ENCODE measurements around the gene SAMD3. TPM values are rescaled to one million over a fixed set of nuclear protein-coding genes. Genes with fewer than 3 reads are reported as not detected.
A peak's percentile ranks its signal among the peaks of the same experiment; 100 is the strongest.

The SAMD3 gene
- polyA plus RNA-seq, 1 of the 3 experiments (the other 2 are of a cell fraction): 16.0 TPM

- TF ChIP-seq USF2 (IDR thresholded peaks at IDR 0.05; ENCODE audit: borderline replicate concordance, low read depth, low read length) (no peak), TCF12 (IDR thresholded peaks at IDR 0.05) (no peak; the same call in 1 of the 2 replicates), JUND (IDR thresholded peaks at IDR 0.05) (0 out of 2 replicates have a peak, but pooled peaks have one; percentile 31), GABPA (IDR thresholded peaks at IDR 0.05; ENCODE audit: low read depth) (no peak), MAX (IDR thresholded peaks at IDR 0.05; ENCODE audit: low read depth) (0 out of 2 replicates have a peak, but pooled peaks have one; percentile 6), PBX3 (IDR thresholded peaks at IDR 0.05) (0 out of 2 replicates have a peak, but pooled peaks have one; percentile 10), GATA2 (CRISPR knock-in tag; IDR thresholded peaks at IDR 0.05) (no peak)
Observed at GRCh38 chr6:130129762-130130246, 92.9 kb downstream of the SAMD3 start (continued).

- H3K79me2 ChIP-seq (ENCODE audit: insufficient read depth): no peaks in the 10 kb centered on the region
- no peak overlapping the region for H3K9ac ChIP-seq
- WGBS (ENCODE audit: low lambda C conversion rate): 89% methylated on average over 5 of the region's 5 CpGs
- H3K9me3 ChIP-seq: no peaks in the 10 kb centered on the region
- no peak overlapping the region for H3K4me3 ChIP-seq (ENCODE audit: low read depth in 2 of 2, low read length in 1 of 2)
- no peak for DNase-seq
- H3K27me3 ChIP-seq (ENCODE audit: insufficient read depth): no peaks in the 10 kb centered on the region
- H2AFZ ChIP-seq (ENCODE audit: low read depth): no peak overlapping the region
- no peaks in the 10 kb centered on the region for H4K20me1 ChIP-seq (ENCODE audit: insufficient read depth)
- peaks cover 0 to 5% of the 10 kb centered on the region in 2 experiments for H3K36me3 ChIP-seq (replicated peaks in 1 of 2; ENCODE audit: control insufficient read depth in 1 of 2, insufficient read depth in 2 of 2, low read length in 1 of 2)
- POLR2A ChIA-PET: no interaction called here
- H3K9me2 ChIP-seq: no peaks in the 10 kb centered on the region
- no peak for TF ChIP-seq MXI1 (IDR thresholded peaks at IDR 0.05; ENCODE audit: low read depth, low read length)
- TF ChIP-seq REST (IDR thresholded peaks at IDR 0.05; ENCODE audit: low read depth, low read length): no peak
- no peak for TF ChIP-seq POLR2AphosphoS5 (IDR thresholded peaks at IDR 0.05; ENCODE audit: low read depth, low read length)
- TF ChIP-seq TAF1 (IDR thresholded peaks at IDR 0.05; ENCODE audit: borderline replicate concordance, low read depth, low read length): no peak
- TF ChIP-seq MEF2A (IDR thresholded peaks at IDR 0.05; ENCODE audit: borderline replicate concordance, low read depth): no peak
- no peak for TF ChIP-seq MAX (IDR thresholded peaks at IDR 0.05; ENCODE audit: low read depth)
- no peak for TF ChIP-seq EP300 (IDR thresholded peaks at IDR 0.05; ENCODE audit: borderline replicate concordance in 1 of 2, low read depth in 1 of 2, low read length in 1 of 2)
- TF ChIP-seq FOXJ3 (CRISPR knock-in tag; IDR thresholded peaks at IDR 0.05): no peak
- TF ChIP-seq SIN3A (IDR thresholded peaks at IDR 0.05; ENCODE audit: borderline replicate concordance, low read depth, low read length): no peak
- TF ChIP-seq EZH2phosphoT487 (IDR thresholded peaks at IDR 0.05; ENCODE audit: borderline replicate concordance, low read depth): no peak
- no peak for TF ChIP-seq CHD2 (IDR thresholded peaks at IDR 0.05; ENCODE audit: low read length, partially characterized antibody)
- no peak for TF ChIP-seq YY1 (IDR thresholded peaks at IDR 0.05; ENCODE audit: low read depth)
- no peak for TF ChIP-seq TCF12 (IDR thresholded peaks at IDR 0.05)
- no peak for TF ChIP-seq RFX5 (IDR thresholded peaks at IDR 0.05; ENCODE audit: low read length)
- no peak for TF ChIP-seq GABPA (IDR thresholded peaks at IDR 0.05; ENCODE audit: low read depth)
- TF ChIP-seq FOSL2 (IDR thresholded peaks at IDR 0.05; ENCODE audit: borderline replicate concordance, low read depth): no peak
- no peak for TF ChIP-seq JUND (IDR thresholded peaks at IDR 0.05)
- TF ChIP-seq IRF3 (IDR thresholded peaks at IDR 0.05; ENCODE audit: low read depth, low read length): no peak
- CTCF ChIA-PET: no interaction called here
- peaks cover 10% of the 10 kb centered on the region for H3F3A ChIP-seq (replicated peaks; ENCODE audit: insufficient read depth)
- H3K4me2 ChIP-seq: peak overlapping the region; percentile 20; the same call in 1 of the 2 replicates
- peaks cover 0 to 16% of the 10 kb centered on the region in 2 experiments; a peak in 1 of 4 replicates for H3K4me1 ChIP-seq (ENCODE audit: control insufficient read depth in 1 of 2, insufficient read depth in 2 of 2, low read depth in 1 of 2, low read length in 1 of 2)
- H3K27ac ChIP-seq (ENCODE audit: low read depth in 2 of 2, low read length in 1 of 2): 0 out of 4 replicates have a peak overlapping the region, but pooled peaks of 1 of the 2 experiments have one; percentile 69
Observed at GRCh38 chr6:130128326-130128725, 94.4 kb downstream of the SAMD3 start.
